NCI-H345 (cell line): ENCODE measurements around the gene ATAD3B.
A peak's percentile ranks its signal among the peaks of the same experiment; 100 is the strongest.
"Not testable (repeated sequence)": the region's sequence is repeated elsewhere in the genome, so short reads cannot be mapped to it uniquely, and the experiment has no call there.

Experiments used
- DNase-seq: peaks from one replicate; lab custom pipeline; 2025; lab: John Stamatoyannopoulos, UW

The ATAD3B gene

DNA sequence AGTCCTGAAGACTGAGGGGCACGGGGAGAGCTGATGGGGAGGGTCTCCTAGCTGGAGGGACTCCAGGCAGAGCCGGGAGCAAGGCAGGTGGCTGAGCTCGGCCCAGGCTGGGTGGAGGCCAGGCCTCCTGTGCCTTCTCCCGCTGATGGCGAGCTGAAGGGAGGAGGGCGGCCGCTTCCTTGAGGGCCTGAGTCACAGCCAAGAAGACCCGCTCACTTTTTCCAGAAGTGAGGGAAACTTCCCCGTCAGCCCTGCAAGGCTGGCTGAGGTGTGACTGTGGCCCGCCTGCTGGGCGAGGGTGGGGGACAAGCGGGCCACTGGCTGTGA lies 37.8 kb upstream of the ATAD3B start:
- DNase-seq: no peak

DNA sequence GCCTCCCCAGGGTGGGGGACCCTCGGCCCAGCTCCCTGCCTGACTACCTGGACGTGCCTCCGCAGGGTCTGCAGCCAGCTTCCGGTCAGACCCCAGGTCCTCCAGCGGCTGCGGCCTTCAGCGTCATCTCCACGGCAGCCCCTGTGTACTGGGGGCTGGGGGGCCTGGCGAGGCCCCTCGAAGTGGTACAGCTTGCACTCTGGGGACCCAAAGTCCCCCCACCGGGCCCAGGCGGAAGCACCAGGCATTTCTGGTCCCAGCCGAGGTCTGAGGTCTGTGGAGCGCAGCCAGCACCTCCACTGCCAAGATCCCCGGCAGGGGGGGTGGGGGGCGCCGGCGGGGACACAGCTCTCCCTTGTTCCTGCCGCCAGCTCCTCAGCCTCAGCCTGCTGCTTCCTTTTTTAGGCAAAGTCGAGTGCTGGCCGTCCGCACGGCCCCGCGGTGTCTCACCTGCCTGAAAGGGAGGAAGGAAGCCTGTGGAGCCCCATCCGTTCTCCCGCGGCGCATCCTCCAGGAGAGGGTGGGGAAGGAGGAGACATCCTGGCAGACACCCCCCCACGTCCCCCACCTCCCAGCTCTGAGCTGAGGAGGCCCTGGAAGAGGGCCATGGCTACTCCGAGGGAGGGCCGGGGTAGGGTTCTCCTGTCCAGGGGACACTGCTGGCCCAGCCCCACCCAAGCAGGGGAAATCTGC lies 37.3 kb upstream of the ATAD3B start:
- no peak for DNase-seq

DNA sequence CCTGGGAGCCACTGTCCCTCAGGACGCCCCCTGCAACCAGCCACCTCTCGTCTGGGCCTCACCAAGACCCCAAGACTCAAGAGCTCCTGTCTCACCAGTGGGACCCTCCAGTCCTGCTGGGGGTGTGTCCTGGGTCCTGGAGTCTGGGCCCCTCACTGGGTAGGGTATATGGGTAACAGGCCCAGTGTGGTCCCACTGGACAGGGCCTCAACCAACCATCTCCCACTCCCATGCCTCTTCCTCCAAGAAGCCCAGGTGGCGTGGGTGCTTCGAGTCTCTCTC lies 36.8 kb upstream of the ATAD3B start:
- no peak for DNase-seq

DNA sequence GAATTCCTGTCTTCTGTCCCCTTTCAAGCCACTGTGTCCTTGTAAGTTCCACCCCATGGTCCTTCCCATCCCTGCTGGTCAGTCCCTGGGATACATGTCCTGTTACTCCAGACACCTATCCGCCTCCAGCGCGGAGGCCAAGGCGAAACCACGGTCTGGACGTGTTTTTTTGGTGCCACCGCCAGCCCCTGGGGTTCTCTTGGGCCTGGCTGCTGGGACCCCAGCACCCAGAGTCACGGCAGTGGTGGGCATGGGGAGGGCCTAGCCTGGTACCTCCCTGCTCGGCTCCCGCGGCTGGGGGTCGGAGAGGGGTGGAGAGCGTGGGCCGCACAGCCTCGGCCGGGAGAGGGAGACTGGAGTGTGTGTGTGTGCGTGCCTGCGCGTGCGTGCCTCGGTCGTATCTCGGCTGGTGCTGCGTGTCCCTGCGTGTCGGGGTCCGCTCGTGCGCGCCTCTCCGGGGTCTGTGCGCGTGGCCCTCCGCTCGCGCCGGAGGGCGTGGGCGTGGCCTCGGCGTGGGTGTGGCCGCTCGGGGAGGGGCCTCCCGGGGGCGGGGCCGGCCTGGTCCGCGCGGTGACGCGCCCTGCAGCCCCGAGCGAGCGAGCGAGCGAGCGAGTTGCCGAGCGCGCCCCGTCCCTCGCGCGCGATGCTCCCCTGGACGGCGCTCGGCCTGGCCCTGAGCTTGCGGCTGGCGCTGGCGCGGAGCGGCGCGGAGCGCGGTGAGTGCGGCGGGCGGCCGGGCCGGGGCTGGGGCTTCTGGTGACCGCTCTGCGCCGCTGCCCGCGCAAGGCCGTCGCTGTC lies 36.3 kb upstream of the ATAD3B start, which contains the start of gene VWA1:
VWA1 (plus strand) TSS at position 585 of the 798 bp plus-strand sequence; CDS start at position 644, 59 bp downstream.
- DNase-seq: peak; percentile 78

DNA sequence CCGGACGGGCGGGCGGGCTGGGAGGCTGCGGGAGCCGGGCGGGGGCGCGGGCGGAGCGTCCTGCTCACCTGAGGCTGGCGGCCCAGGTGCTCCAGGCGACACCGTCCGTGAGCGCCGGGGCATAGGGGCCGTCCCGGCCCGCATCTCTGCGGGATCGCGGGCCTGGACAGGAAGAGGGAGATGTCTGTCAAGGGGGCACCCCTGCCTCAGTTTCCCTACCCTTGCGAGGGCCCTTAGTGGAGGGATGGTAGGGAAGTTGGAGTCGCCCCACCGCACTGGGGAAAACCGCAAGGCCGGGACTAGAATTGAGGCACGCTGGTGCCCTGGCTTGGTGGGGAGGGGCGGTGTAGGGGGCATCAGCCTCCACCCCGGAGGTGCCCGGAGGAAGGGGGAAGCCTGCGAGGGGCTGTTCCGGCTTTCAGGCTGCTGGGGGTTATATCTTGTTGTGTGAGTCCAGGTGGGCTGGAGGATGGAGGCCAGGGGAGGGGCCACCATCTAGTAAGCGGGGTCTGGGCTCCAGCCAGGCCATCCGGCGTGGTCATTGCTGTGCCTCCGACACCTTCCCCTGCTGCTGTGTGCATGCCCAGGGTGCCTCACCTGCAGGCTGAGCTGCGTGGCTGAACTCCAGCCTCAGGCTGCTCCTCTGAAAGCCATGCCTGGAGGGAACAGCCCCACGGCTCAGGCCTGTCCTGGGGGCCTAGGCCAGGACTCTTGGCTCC lies 35.5 kb upstream of the ATAD3B start:
- DNase-seq: no peak

DNA sequence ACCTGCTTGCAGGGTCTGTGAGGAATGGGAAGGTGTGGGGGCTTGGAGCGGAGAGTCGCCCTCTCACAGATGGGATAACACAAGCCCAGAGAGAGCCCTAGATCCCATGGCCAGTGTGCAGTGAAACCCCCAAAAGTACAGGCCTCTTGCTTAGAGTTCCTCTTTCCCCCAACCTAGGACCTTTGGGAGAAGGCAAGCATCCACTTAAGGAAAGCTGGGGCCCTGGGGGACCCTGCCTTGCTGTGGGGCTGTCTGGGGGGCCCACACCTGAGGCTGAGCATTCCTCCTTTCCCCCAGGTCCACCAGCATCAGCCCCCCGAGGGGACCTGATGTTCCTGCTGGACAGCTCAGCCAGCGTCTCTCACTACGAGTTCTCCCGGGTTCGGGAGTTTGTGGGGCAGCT lies 34.9 kb upstream of the ATAD3B start:
- DNase-seq: no peak

DNA sequence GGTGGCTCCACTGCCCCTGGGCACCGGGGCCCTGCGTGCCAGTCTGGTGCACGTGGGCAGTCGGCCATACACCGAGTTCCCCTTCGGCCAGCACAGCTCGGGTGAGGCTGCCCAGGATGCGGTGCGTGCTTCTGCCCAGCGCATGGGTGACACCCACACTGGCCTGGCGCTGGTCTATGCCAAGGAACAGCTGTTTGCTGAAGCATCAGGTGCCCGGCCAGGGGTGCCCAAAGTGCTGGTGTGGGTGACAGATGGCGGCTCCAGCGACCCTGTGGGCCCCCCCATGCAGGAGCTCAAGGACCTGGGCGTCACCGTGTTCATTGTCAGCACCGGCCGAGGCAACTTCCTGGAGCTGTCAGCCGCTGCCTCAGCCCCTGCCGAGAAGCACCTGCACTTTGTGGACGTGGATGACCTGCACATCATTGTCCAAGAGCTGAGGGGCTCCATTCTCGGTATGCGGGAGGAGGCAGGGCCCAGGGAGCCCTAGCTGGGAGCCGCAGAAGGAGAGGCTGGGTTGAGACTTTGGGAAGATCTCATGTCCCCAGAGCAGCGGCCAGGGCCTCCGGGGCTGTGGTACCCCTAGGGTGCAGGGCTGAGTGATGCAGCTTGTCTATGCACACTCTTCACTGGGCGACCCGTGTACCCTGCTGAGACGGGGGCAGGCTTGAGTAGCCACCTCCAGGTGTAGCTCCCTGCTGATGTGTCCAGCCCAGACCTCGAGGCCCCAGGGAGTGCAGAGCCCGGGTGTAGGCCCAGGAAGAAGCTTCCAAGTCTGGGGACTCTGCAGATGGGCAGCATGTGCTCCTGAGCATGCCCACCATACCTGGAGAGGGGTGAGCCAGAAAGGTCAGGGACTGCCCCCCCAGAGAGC lies 34.3 kb upstream of the ATAD3B start:
- no peak for DNase-seq

DNA sequence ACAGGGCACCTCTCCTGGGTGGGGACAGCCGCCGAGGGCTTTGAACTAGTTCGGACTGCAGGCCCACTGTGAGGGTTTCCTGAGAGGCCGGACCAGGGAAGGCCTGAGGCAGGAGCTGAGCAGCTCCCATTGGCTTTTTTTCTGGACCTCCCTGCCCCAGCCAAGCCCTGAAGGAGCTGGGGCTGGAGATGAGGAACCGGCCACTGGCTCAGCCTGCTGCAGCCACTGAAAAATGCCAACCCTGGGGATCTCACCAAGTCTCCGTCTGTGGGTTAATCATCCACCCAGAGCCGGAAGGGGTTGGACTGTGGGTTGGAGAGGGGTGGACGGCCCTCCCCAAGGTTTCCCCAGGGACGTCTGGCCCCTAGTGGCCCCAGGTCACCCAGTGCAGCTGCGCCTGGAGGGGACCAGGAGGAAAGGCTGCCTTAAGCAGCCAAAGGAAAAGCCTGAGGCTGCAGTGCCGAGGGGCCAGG lies 33.6 kb upstream of the ATAD3B start:
- DNase-seq: no peak

DNA sequence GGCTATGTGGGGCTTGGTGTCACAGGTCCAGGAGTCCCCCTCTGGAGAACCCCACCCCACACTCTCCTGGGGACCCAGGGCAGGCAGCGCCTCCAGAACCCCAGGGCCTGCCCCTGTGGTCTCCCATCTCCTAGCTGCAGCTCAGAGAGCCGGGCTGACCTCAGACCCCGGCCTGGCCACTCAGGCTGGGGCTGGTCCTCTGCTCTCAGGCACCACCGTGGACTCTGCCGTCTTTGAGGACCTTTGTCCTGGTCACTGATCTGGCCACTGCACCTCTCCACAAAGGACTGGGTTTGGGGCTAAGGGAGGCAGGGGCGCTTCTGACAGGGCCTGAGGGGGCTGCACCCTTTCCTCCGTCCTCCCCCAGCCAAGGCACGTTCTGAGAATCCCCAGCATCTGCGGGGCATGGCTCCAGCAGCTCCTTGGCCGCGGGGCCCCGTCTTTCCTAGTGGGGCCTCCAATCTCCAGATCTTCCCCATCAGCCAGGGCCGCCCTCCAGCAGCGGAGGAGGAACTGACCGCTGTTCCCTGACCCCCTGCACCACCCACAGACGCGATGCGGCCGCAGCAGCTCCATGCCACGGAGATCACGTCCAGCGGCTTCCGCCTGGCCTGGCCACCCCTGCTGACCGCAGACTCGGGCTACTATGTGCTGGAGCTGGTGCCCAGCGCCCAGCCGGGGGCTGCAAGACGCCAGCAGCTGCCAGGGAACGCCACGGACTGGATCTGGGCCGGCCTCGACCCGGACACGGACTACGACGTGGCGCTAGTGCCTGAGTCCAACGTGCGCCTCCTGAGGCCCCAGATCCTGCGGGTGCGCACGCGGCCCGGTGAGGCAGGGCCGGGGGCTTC lies 32.8 kb upstream of the ATAD3B start:
- no peak for DNase-seq

DNA sequence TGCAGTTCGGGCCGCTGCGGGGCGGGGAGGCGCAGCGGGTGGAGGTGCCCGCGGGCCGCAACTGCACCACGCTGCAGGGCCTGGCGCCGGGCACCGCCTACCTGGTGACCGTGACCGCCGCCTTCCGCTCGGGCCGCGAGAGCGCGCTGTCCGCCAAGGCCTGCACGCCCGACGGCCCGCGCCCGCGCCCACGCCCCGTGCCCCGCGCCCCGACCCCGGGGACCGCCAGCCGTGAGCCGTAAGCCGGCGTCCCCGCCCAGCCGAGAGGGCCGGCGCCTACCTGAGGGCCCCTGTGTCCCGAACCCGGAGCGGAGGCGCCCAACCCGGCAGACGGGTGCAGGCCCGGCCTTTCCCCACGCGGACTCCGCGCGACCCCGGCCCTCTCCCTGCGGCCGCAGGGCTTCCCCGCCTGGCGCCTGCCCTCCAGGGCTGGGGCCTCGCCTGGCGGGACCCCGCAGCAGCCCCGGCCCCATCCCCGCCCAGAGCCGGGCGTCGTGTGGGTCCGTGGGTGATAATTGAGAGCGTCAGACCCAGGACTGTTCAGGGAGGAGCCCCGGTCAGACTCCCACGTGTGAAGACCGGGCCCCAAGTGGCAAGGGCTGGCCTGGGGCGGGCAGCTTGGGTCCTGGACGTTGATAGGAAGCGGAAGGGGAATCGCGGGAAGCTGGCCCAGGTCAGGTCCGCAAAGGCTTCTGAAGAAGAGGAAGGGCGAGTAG lies 31.9 kb upstream of the ATAD3B start:
- no peak for DNase-seq

DNA sequence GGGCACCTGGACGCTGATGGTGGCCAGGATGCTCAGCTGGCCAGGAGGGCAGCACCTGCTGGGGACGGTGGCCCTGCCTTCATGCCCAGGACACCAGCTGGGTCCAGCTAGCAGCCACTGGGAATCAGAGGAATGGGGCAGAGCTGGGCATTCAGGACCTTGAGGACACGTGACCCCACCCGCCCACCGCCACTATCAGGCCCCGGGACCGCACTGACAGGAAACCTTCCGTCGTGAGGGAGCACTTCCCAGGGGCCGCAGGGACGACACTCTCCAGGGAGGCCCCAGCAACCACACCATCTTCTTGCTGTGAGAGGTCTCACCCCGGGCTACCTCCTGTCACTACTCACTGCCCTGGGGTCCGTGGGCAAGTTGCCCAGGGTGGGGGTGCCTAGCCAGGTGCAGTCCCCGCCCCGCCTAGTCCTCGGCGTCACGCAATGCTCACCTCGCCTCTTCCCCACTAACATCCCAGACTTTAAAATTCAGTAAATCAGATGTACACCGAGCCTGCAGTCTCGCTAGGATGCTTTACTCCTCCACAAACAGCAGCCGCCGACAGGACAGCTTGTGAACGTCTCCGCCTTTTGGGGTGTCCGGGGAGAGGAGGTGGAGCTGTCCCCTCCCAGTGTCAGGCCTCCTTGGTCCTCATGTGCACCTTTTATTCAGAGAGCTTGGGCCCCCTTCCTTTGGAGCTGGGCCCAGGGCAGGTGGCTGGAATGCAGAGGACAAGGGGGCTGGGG lies 31.1 kb upstream of the ATAD3B start:
- DNase-seq: no peak

DNA sequence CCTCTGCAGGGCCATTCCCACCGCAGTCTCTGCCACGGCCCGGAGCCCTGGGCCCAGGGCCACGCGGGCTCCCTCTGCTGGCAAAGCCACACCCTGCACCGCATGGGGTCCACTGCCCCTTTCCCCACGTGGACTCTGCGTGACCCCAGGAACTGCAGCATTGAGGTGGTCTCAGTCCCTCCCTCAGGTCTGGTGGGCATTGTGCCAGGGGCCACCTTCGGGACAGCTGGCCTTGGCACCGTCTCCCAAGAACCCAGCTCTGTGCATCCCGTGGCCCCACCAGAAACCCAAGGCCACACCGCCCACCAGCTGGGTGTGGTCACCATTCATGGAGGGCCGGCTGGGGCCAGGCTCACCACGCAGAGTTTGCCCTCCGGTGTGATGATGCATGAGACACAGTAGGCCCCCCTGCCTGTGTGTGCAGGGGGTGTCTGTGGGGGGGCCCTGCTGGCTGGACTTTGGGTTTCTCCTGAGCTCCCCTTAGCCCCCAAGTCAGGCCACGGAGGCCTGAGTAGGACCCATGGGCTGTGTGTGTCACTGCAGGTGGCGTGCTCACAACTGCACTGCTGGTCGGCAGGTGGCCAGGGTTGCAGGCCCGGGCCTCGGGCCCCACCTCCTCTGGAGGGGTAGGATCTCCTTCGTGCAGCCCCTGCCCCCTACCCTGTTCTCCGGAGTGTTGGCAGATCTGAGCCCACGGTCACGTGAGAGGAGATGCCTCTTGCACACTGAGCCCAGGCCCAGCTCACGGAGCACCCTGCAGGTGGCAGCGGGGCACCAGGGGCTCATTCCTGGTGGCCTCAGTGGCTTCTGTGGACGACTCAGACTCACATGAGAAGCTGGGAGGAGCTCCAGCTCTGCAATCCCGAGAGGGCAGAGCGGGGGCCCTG lies 30.3 kb upstream of the ATAD3B start:
- no peak for DNase-seq

DNA sequence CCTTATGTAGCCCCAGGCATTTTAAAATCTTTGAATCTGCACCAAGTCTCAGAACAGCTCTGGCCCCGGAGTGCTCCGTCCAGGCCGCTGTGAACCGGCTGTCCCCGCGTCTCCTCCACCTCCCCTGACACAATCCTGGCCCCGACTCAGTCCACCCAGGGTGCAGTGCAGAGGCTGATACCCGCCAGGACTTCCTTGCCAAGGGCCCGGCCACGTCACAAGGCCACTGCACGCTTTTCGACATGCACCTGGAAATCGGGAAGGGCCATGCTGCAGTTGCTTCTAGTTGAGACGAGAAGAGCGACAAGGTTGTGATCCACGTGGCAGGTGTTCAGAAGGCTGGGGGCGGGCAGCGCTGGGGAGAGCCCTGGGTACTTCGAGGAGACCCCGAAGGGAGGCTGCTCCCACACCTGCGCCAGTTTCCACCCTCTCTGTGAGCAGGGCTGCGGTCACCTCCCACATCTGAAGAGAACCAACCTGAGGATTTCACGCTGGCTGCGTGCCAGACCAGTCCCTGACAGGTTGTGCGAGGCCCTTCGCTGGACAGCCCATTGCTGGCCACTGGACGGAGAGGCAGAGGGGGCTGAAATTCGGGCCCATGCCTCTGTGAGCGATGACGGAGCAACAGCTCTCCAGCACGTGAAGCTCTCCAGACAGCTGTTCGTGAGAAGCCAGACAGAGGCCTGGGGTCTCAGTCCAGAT lies 29.3 kb upstream of the ATAD3B start:
- no peak for DNase-seq

DNA sequence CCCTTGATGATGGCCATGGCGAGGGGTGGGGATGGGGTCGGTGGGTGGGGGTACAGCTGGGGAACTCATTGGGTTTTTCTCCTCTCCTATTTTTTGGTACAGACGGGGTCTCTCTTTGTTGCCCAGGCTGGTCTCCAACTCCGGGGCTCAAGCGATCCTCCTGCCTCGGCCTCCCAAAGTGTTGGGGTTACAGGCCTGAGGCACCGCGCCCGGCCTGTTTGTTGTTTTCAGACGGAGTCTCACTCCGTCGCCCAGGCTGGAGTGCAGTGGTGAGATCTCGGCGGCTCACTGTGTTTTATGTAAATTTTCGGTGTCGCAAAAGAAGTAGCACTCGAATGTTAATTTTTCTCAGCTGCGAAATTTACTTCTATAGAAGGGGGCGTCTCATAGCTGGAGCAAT lies 24.9 kb upstream of the ATAD3B start:
- DNase-seq: not testable (repeated sequence)

DNA sequence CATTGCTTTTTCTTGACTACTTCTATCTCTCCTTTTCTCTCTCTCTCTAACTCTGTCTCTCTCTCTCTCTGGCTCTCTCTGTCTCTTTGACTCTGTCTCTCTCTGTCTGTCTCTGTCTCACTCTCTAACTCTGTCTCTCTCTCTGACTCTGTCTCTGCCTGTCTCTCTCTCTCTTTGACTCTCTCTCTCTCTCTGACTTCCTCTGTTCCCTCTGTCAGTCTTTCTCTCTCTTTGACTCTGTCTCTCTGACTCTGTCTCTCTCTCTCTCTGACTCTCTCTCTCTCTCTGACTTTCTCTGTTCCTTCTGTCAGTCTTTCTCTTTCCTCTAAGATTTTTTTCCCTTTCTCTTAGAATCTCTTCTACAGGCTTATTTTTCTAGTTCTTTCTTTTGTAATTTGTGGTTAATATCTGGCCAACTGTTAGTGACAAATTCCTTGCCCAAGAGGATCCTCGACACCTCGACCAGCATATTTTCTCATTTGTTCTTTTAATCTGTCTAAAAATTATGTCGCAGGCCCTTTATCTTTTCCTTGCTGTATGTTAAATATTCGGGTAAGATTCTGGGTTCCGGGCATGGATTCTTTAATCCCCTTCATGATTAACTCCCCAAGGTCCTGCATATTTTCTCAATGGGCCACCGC lies 22.3 kb upstream of the ATAD3B start, which contains the start of gene ATAD3C:
ATAD3C (plus strand) TSS at position 591 of the 641 bp plus-strand sequence. CDS start 995 bp downstream, outside the sequence.
- DNase-seq: no peak

DNA sequence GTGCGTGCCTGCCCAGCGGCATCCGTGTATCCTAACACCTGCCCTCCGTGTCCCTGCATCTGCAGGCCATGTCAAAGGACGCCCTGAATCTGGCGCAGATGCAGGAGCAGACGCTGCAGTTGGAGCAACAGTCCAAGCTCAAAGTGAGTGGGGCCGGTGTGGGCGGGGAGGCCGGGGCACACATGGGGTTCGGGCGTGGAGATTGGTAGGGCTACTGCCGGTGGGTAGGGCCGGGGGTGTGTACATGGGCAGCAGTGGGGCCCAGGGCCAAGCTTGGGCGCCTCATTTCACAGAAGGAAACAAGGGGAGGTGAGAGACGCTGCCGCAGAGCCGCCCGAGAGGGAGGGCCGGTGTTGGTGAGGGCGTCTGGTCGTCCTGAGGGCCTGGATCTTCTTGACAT lies 20.9 kb upstream of the ATAD3B start:
- DNase-seq: not testable (repeated sequence)

DNA sequence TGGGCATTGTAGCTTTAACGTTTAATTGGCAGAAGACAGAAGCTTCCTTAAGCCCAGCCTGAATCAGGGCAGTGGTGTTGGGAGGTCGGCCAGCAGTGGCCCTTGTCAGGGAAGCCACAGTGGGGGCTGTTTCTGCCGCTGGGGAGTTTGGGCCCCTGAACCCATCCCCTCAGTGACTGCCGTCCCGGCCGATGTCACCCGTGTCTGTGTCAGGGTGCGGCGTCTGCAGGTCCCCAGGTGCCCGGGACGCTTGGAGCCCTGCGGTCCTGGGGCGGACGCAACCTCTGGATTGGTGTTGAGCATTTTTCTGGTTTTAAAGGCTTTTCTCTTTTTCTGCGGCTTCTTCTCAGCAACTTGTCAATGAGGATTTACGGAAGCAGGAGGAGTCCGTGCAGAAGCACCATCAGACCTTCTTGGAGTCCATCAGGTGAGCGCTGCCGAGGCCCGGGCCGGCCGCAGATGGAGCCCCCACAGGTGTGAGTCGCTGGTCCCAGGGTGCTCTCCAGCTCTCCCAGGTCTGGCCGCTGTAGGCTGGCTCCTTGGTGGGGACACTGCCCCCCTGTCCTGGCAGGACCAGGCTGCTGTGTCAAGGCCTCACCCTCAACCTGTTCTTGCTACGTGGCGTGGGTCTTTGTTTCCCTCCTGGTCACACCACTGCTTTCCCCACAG lies 19.7 kb upstream of the ATAD3B start:
- no peak for DNase-seq
